GM23248 (cell line): ENCODE data around the gene TFCP2L1. TPM values are rescaled to one million over a fixed set of nuclear protein-coding genes. Genes with fewer than 3 reads are reported as not detected.

ENCODE experiments used
- DNase-seq: peaks from one replicate; pipeline ENCODE4 v3.0.0-alpha.2; 2015
- H2AFZ ChIP-seq: fragments of 200-600 bp; sonication (generic); 2 replicates; pipeline ENCODE4 v1.6.1; 2016; ENCODE audit warnings: antibody characterized with exemption
- H3F3A ChIP-seq: fragments of 200-600 bp; sonication (generic); 2 replicates; pipeline ENCODE4 v1.6.1; 2016; ENCODE audit warnings: mild to moderate bottlenecking, antibody characterized with exemption, mixed run types; ENCODE audit not compliant: insufficient read depth
- H3K27ac ChIP-seq: fragments of 200-600 bp; sonication (generic); 2 replicates; pipeline ENCODE4 v1.5.1; 2016; ENCODE audit warnings: mild to moderate bottlenecking
- H3K27me3 ChIP-seq: fragments of 200-600 bp; sonication (generic); replicated peaks from 2 replicates; pipeline ENCODE4 v1.6.1; 2016; ENCODE audit warnings: mild to moderate bottlenecking; ENCODE audit not compliant: insufficient read depth
- H3K36me3 ChIP-seq: fragments of 200-600 bp; sonication (generic); 2 replicates; pipeline ENCODE4 v1.6.1; 2016; ENCODE audit warnings: low read depth, mild to moderate bottlenecking
- H3K4me1 ChIP-seq: fragments of 200-600 bp; sonication (generic); 2 replicates; pipeline ENCODE4 v1.6.1; 2016; ENCODE audit warnings: mild to moderate bottlenecking; ENCODE audit not compliant: insufficient read depth
- H3K4me2 ChIP-seq: fragments of 200-600 bp; sonication (generic); one replicate; pipeline ENCODE4 v1.6.1; 2016; ENCODE audit warnings: mild to moderate bottlenecking; ENCODE audit not compliant: unreplicated experiment
- H3K4me3 ChIP-seq: fragments of 200-600 bp; sonication (generic); 2 replicates; pipeline ENCODE4 v1.5.1; 2016; ENCODE audit warnings: mild to moderate bottlenecking
- H3K79me2 ChIP-seq: fragments of 200-600 bp; sonication (generic); 2 replicates; pipeline ENCODE4 v1.6.1; 2016; ENCODE audit warnings: mild to moderate bottlenecking; ENCODE audit not compliant: insufficient read depth
- H3K9ac ChIP-seq: fragments of 200-600 bp; sonication (generic); 2 replicates; pipeline ENCODE4 v1.6.1; 2016; ENCODE audit warnings: mild to moderate bottlenecking
- H3K9me2 ChIP-seq: fragments of 200-600 bp; sonication (generic); 2 replicates; pipeline ENCODE4 v1.6.1; 2016; ENCODE audit warnings: mixed run types, mild to moderate bottlenecking, moderate library complexity; ENCODE audit not compliant: insufficient read depth
- H3K9me3 ChIP-seq: fragments of 200-600 bp; sonication (generic); one replicate; pipeline ENCODE4 v1.6.1; 2017; ENCODE audit warnings: low read depth
- H4K20me1 ChIP-seq: fragments of 200-600 bp; sonication (generic); 2 replicates; pipeline ENCODE4 v1.6.0; 2016; ENCODE audit not compliant: insufficient read depth
- EZH2 ChIP-seq: fragments of 200-600 bp; sonication (generic); IDR thresholded peaks from 2 replicates; pipeline ENCODE4 v1.6.1; 2018; ENCODE audit warnings: antibody characterized with exemption, mild to moderate bottlenecking; ENCODE audit not compliant: insufficient read depth, poor library complexity, severe bottlenecking
- EZH2phosphoT487 ChIP-seq: fragments of 200-600 bp; sonication (generic); IDR thresholded peaks from 2 replicates; pipeline ENCODE4 v1.6.1; 2018; ENCODE audit warnings: antibody characterized with exemption, moderate library complexity, mild to moderate bottlenecking, low read depth; ENCODE audit not compliant: insufficient read depth
- WGBS, 2 experiments: methylation state at CpG; one replicate each; pipeline ENCODE4 v1.1.6; 2015 to 2017; ENCODE audit warnings: low lambda C conversion rate in 2 of 2, low coverage in 1 of 2; ENCODE audit errors: missing lambda C conversion rate in 2 of 2; 5-methylcytosine and 5-hydroxymethylcytosine counted together
- in situ Hi-C: fragments of 300-500 bp; cut with MboI; formaldehyde crosslinking; loops from 2 replicates; pipeline ENCODE4 v1.15.0; 2020
- polyA plus RNA-seq: library from polyadenylated mRNA; unstranded; fragments of >200 nt; fragmentation: Nextera tagmentation; extraction: Ambion mirVana; gene quantifications from 2 replicates; pipeline ENCODE4 v1.2.1, GENCODE V29; 2016
- total RNA-seq: library from RNA; depleted of rRNA; stranded (reverse); fragments of >200 nt; shearing (Covaris generic); gene quantifications from 2 replicates; pipeline ENCODE4 v1.2.3, GENCODE V29; 2014

Gene TFCP2L1
- total and polyA plus RNA-seq, 2 experiments from 2014 or later, result not detected

- H3K36me3 ChIP-seq, result no peaks in the 10 kb centered on the region
- H3K4me1 ChIP-seq, result no peaks in the 10 kb centered on the region
- no peak overlapping the region for H3K4me3 ChIP-seq
- no peak overlapping the region for H2AFZ ChIP-seq
- H3F3A ChIP-seq, result no peaks in the 10 kb centered on the region
- no peak overlapping the region for H3K4me2 ChIP-seq
- H3K9me3 ChIP-seq, result no peaks in the 10 kb centered on the region
- peak; percentile 9 for DNase-seq
- H3K79me2 ChIP-seq, result no peaks in the 10 kb centered on the region
- no peaks in the 10 kb centered on the region for H4K20me1 ChIP-seq
- H3K9me2 ChIP-seq, result no peaks in the 10 kb centered on the region
- H3K27me3 ChIP-seq, result peaks cover 30% of the 10 kb centered on the region
- 74 to 77% methylated on average over 16 of the region's 16 CpGs for WGBS, 2 experiments
- TF ChIP-seq EZH2phosphoT487 (no peak), EZH2 (no peak)
- H3K27ac ChIP-seq, result no peak overlapping the region
- in situ Hi-C loops, result no loop called here
- H3K9ac ChIP-seq, result no peak overlapping the region
Observed at GRCh38 chr2:121237980-121238665, 46.9 kb downstream of the TFCP2L1 start.

- WGBS, 2 experiments, result 65 to 71% methylated on average over 20 of the region's 20 CpGs
- TF ChIP-seq EZH2phosphoT487, result no peak
- no peak for TF ChIP-seq EZH2
Observed at GRCh38 chr2:121237336-121237979, 47.5 kb downstream of the TFCP2L1 start.

GRCh38 chr2:121236650-121237180 is 48.3 kb downstream of the TFCP2L1 start:
- DNase-seq, result no peak
- in situ Hi-C loops, result no loop called here
- 73% methylated on average over 10 of the region's 10 CpGs for WGBS, 2 experiments

More at GRCh38 chr2:121237336-121237979, 47.5 kb downstream of the TFCP2L1 start:
- DNase-seq, result no peak
- no peaks in the 10 kb centered on the region for H4K20me1 ChIP-seq
- H3K27ac ChIP-seq, result no peak overlapping the region
- no peaks in the 10 kb centered on the region for H3K36me3 ChIP-seq
- no peaks in the 10 kb centered on the region for H3F3A ChIP-seq
- no peak overlapping the region for H3K4me2 ChIP-seq
- no peak overlapping the region for H3K9ac ChIP-seq
- no peaks in the 10 kb centered on the region for H3K9me3 ChIP-seq
- no peak overlapping the region for H3K4me3 ChIP-seq
- no peaks in the 10 kb centered on the region for H3K9me2 ChIP-seq
- in situ Hi-C loops, result no loop called here
- H3K4me1 ChIP-seq, result no peaks in the 10 kb centered on the region
- H2AFZ ChIP-seq, result no peak overlapping the region
- H3K79me2 ChIP-seq, result no peaks in the 10 kb centered on the region
- peaks cover 24% of the 10 kb centered on the region for H3K27me3 ChIP-seq

GRCh38 chr2:121236101-121236640 is 48.8 kb downstream of the TFCP2L1 start:
- peaks cover 22% of the 10 kb centered on the region for H3K27me3 ChIP-seq
- TF ChIP-seq EZH2phosphoT487 (no peak), EZH2 (no peak)
- H3K4me2 ChIP-seq, result no peak overlapping the region
- H3K4me3 ChIP-seq, result no peak overlapping the region
- H4K20me1 ChIP-seq, result no peaks in the 10 kb centered on the region
- no peaks in the 10 kb centered on the region for H3F3A ChIP-seq
- no peaks in the 10 kb centered on the region for H3K4me1 ChIP-seq
- no peak overlapping the region for H3K27ac ChIP-seq
- H3K36me3 ChIP-seq, result no peaks in the 10 kb centered on the region
- no peak for DNase-seq
- H2AFZ ChIP-seq, result no peak overlapping the region
- no peaks in the 10 kb centered on the region for H3K79me2 ChIP-seq
- 56 to 59% methylated on average over 13 of the region's 13 CpGs for WGBS, 2 experiments
- H3K9me3 ChIP-seq, result no peaks in the 10 kb centered on the region
- H3K9me2 ChIP-seq, result no peaks in the 10 kb centered on the region
- H3K9ac ChIP-seq, result no peak overlapping the region
- in situ Hi-C loops, result no loop called here

More at GRCh38 chr2:121236650-121237180, 48.3 kb downstream of the TFCP2L1 start:
- no peak for TF ChIP-seq EZH2
- TF ChIP-seq EZH2phosphoT487, result no peak
- no peaks in the 10 kb centered on the region for H3K79me2 ChIP-seq
- H3K9me2 ChIP-seq, result no peaks in the 10 kb centered on the region
- H3K27ac ChIP-seq, result no peak overlapping the region
- H3K27me3 ChIP-seq, result peaks cover 22% of the 10 kb centered on the region
- no peaks in the 10 kb centered on the region for H3K4me1 ChIP-seq
- H3K4me2 ChIP-seq, result no peak overlapping the region
- no peaks in the 10 kb centered on the region for H3K36me3 ChIP-seq
- H3K9ac ChIP-seq, result no peak overlapping the region
- no peaks in the 10 kb centered on the region for H3F3A ChIP-seq
- H3K4me3 ChIP-seq, result no peak overlapping the region
- no peaks in the 10 kb centered on the region for H4K20me1 ChIP-seq
- H2AFZ ChIP-seq, result no peak overlapping the region
- no peaks in the 10 kb centered on the region for H3K9me3 ChIP-seq
